ENCODE measurements around the gene NDUFA7. TPM values are rescaled to one million over a fixed set of nuclear protein-coding genes. Genes with fewer than 3 reads are reported as not detected.
A peak's percentile ranks its signal among the peaks of the same experiment; 100 is the strongest.

NDUFA7 gene
- total RNA-seq, 1 donor from 2014 or later: 49.3 TPM

DNA sequence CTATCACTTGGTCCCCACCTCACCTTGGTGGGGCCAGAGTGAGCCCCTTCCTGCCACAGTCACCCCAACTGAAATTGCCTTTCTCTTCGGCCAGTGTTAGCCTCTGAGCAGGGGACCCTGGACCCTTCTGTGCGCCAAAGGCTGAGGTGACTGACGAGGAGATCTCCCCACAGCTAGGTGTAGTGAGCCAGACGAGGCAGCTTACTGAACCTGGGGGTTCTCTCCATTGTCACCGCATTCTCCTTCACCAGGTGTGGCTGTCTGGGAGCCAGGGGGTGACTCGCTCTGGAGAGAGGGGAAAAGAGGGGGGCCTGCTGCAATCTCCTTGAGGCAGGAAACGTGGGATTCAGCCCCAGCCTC lies 1.4 kb upstream of the NDUFA7 start:
- H3K36me3 ChIP-seq (ENCODE audit: insufficient read depth, low read length): peaks cover 10% of the 10 kb centered on the region
- H3K4me3 ChIP-seq (ENCODE audit: insufficient read depth, low read depth, low read length): peak overlapping the region; percentile 97
- Mint-ChIP-seq H3K4me3 (ENCODE audit: unreplicated experiment) (peak overlapping the region; percentile 100), H3K9me3 (ENCODE audit: unreplicated experiment) (peaks cover 5% of the 10 kb centered on the region), H3K27ac (ENCODE audit: unreplicated experiment) (peak overlapping the region; percentile 100), H3K36me3 (ENCODE audit: low read depth, unreplicated experiment) (peaks cover 8% of the 10 kb centered on the region), H3K4me1 (ENCODE audit: low read depth, unreplicated experiment) (peaks cover 7% of the 10 kb centered on the region), H3K27me3 (ENCODE audit: low read depth, unreplicated experiment) (no peaks in the 10 kb centered on the region)
- FAIRE-seq (no peak), DNase-seq (ENCODE audit: low read depth) (no peak)
- H2AFZ ChIP-seq (ENCODE audit: low read depth, low read length): no peak overlapping the region
- peak overlapping the region; percentile 100 for H3K4me2 ChIP-seq (ENCODE audit: low read length)
- peaks cover 33% of the 10 kb centered on the region for H4K20me1 ChIP-seq (ENCODE audit: insufficient read depth, low read length)
- H3K27ac ChIP-seq (ENCODE audit: low read depth, low read length): no peak overlapping the region
- H3K79me2 ChIP-seq (ENCODE audit: insufficient read depth, low read length): peaks cover 47% of the 10 kb centered on the region
- H3K9ac ChIP-seq (ENCODE audit: low read length): peak overlapping the region; percentile 100
- peaks cover 5% of the 10 kb centered on the region for H3K9me3 ChIP-seq (ENCODE audit: insufficient read depth, low read depth, low read length)
- no peak for TF ChIP-seq EZH2 (IDR thresholded peaks at IDR 0.05; ENCODE audit: insufficient read depth, low read length)
- TF ChIP-seq, protein P1, sequence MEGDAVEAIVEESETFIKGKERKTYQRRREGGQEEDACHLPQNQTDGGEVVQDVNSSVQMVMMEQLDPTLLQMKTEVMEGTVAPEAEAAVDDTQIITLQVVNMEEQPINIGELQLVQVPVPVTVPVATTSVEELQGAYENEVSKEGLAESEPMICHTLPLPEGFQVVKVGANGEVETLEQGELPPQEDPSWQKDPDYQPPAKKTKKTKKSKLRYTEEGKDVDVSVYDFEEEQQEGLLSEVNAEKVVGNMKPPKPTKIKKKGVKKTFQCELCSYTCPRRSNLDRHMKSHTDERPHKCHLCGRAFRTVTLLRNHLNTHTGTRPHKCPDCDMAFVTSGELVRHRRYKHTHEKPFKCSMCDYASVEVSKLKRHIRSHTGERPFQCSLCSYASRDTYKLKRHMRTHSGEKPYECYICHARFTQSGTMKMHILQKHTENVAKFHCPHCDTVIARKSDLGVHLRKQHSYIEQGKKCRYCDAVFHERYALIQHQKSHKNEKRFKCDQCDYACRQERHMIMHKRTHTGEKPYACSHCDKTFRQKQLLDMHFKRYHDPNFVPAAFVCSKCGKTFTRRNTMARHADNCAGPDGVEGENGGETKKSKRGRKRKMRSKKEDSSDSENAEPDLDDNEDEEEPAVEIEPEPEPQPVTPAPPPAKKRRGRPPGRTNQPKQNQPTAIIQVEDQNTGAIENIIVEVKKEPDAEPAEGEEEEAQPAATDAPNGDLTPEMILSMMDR (IDR thresholded peaks at IDR 0.05; ENCODE audit: insufficient read depth, low read depth, low read length): no peak
- peaks cover 22% of the 10 kb centered on the region for H3K4me1 ChIP-seq (ENCODE audit: insufficient read depth, low read length)
- no peaks in the 10 kb centered on the region for H3K27me3 ChIP-seq (ENCODE audit: insufficient read depth, low read length)

DNA sequence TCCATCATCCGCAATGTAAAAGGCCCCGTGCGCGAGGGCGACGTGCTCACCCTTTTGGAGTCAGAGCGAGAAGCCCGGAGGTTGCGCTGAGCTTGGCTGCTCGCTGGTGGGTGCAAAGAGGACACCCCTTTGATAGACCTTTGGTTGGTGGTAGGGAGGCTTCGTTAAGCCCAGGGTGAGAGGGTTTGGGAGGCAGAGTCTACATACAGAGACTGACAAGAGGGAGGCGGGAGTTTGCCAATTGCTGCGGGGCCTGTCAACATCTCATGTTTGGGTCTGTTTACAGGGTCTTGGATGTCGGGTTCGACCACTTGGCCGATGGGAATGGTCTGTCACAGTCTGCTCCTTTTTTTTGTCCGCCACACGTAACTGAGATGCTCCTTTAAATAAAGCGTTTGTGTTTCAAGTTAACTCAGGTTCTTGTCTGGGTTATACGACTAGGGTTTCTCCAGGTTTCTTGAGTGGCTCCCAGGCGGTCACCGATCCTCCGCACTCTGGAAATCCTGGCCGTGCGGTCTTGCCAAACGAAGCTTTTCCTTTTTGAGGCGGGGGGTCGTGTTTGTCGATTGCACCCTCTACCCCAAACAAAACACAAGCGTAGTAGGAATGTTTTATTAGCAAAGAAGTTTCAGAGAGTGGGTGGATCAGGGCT lies 937 bp upstream of the NDUFA7 start:
- H3K79me2 ChIP-seq (ENCODE audit: insufficient read depth, low read length): peaks cover 47% of the 10 kb centered on the region
- Mint-ChIP-seq H3K27ac (ENCODE audit: unreplicated experiment) (peak overlapping the region; percentile 100), H3K9me3 (ENCODE audit: unreplicated experiment) (peaks cover 5% of the 10 kb centered on the region), H3K4me1 (ENCODE audit: low read depth, unreplicated experiment) (peaks cover 7% of the 10 kb centered on the region), H3K27me3 (ENCODE audit: low read depth, unreplicated experiment) (no peaks in the 10 kb centered on the region), H3K36me3 (ENCODE audit: low read depth, unreplicated experiment) (peaks cover 8% of the 10 kb centered on the region), H3K4me3 (ENCODE audit: unreplicated experiment) (peak overlapping the region; percentile 100)
- H3K36me3 ChIP-seq (ENCODE audit: insufficient read depth, low read length): peaks cover 10% of the 10 kb centered on the region
- FAIRE-seq (no peak), DNase-seq (ENCODE audit: low read depth) (no peak)
- H3K27me3 ChIP-seq (ENCODE audit: insufficient read depth, low read length): no peaks in the 10 kb centered on the region
- peaks cover 33% of the 10 kb centered on the region for H4K20me1 ChIP-seq (ENCODE audit: insufficient read depth, low read length)
- H3K9ac ChIP-seq (ENCODE audit: low read length): peak overlapping the region; percentile 100
- no peak overlapping the region for H2AFZ ChIP-seq (ENCODE audit: low read depth, low read length)
- peak overlapping the region; percentile 97 for H3K4me3 ChIP-seq (ENCODE audit: insufficient read depth, low read depth, low read length)
- TF ChIP-seq, protein P1 (IDR thresholded peaks at IDR 0.05; ENCODE audit: insufficient read depth, low read depth, low read length): no peak
- TF ChIP-seq EZH2 (IDR thresholded peaks at IDR 0.05; ENCODE audit: insufficient read depth, low read length): no peak
- peaks cover 5% of the 10 kb centered on the region for H3K9me3 ChIP-seq (ENCODE audit: insufficient read depth, low read depth, low read length)
- peaks cover 22% of the 10 kb centered on the region for H3K4me1 ChIP-seq (ENCODE audit: insufficient read depth, low read length)
- H3K4me2 ChIP-seq (ENCODE audit: low read length): peak overlapping the region; percentile 100
- peak overlapping the region; percentile 77 for H3K27ac ChIP-seq (ENCODE audit: low read depth, low read length)

DNA sequence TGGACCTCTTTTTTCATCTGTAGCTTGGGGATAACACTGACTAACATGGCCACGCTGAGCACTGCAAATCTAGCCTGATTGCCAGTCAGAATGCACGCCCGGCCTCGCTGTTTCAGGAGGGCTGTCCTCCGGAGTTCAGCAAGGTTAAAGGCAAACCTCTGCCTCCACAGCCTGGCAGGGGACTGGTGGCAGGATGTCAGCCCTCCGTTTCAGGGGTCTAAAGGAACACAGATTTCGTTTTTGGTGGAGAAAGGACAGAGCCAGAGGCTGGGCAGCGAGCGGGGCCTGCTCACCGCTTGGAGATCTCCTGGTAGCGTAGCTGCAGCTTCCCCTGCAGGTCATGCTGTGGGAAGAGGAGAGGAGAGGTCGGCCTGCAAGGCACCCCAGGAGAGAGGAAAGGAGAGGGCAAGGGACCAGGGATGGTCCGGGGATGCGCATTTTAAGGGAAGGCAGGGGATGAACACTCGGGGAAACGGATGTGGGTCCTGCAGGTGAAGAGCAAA lies 560 bp downstream of the NDUFA7 start:
- H3K9ac ChIP-seq (ENCODE audit: low read length): peak overlapping the region; percentile 100
- no peak for FAIRE-seq
- no peaks in the 10 kb centered on the region for H3K27me3 ChIP-seq (ENCODE audit: insufficient read depth, low read length)
- H3K27ac ChIP-seq (ENCODE audit: low read depth, low read length): peak overlapping the region; percentile 98
- H3K36me3 ChIP-seq (ENCODE audit: insufficient read depth, low read length): peaks cover 14% of the 10 kb centered on the region
- TF ChIP-seq, protein P1 (IDR thresholded peaks at IDR 0.05; ENCODE audit: insufficient read depth, low read depth, low read length): no peak
- TF ChIP-seq EZH2 (IDR thresholded peaks at IDR 0.05; ENCODE audit: insufficient read depth, low read length): no peak
- peaks cover 22% of the 10 kb centered on the region for H3K4me1 ChIP-seq (ENCODE audit: insufficient read depth, low read length)
- H4K20me1 ChIP-seq (ENCODE audit: insufficient read depth, low read length): peaks cover 36% of the 10 kb centered on the region
- Mint-ChIP-seq H3K27ac (ENCODE audit: unreplicated experiment) (peak overlapping the region; percentile 100), H3K36me3 (ENCODE audit: low read depth, unreplicated experiment) (peaks cover 4% of the 10 kb centered on the region), H3K27me3 (ENCODE audit: low read depth, unreplicated experiment) (no peaks in the 10 kb centered on the region), H3K9me3 (ENCODE audit: unreplicated experiment) (no peaks in the 10 kb centered on the region), H3K4me1 (ENCODE audit: low read depth, unreplicated experiment) (peaks cover 7% of the 10 kb centered on the region), H3K4me3 (ENCODE audit: unreplicated experiment) (peak overlapping the region; percentile 100)
- H3K4me3 ChIP-seq (ENCODE audit: insufficient read depth, low read depth, low read length): peak overlapping the region; percentile 97
- peaks cover 47% of the 10 kb centered on the region for H3K79me2 ChIP-seq (ENCODE audit: insufficient read depth, low read length)
- H3K9me3 ChIP-seq (ENCODE audit: insufficient read depth, low read depth, low read length): no peaks in the 10 kb centered on the region
- peak overlapping the region; percentile 81 for H2AFZ ChIP-seq (ENCODE audit: low read depth, low read length)
- peak overlapping the region; percentile 100 for H3K4me2 ChIP-seq (ENCODE audit: low read length)
- DNase-seq (ENCODE audit: low read depth): no peak
